ENCODE results near the gene ERF. TPM values are rescaled to one million over a fixed set of nuclear protein-coding genes. Genes with fewer than 3 reads are reported as not detected.

The ERF gene
- total and polyA plus RNA-seq, 4 experiments from 2014 or later, result 2.7 to 39.9 (median 21.1) TPM

- Histone ChIP-seq H3K4me1 (ENCODE audit: insufficient read depth, low read length) (peaks cover 31% of the 10 kb centered on the region), H3K27ac (ENCODE audit: low read depth, low read length) (no peak overlapping the region), H3K4me3 (ENCODE audit: low read length in 2 of 2) (no peak overlapping the region), H3K9me3 (ENCODE audit: control insufficient read depth in 1 of 2, low read length in 2 of 2) (no peaks in the 10 kb centered on the region), H3K27me3 (ENCODE audit: insufficient read depth, low read length) (no peaks in the 10 kb centered on the region), H3K36me3 (ENCODE audit: insufficient read depth, low read length) (peaks cover 43% of the 10 kb centered on the region)
- no peaks in the 10 kb centered on the region for H3K27me3 Mint-ChIP-seq
- intact Hi-C loops (cut with micrococcal nuclease), result no loop called here
- H3K9me3 Mint-ChIP-seq, result no peaks in the 10 kb centered on the region
- peak in 1 of 5 donors; percentile 17 for DNase-seq
- H3K4me1 Mint-ChIP-seq, result peaks cover 16 to 29% (median 22%) of the 10 kb centered on the region in 4 donors
- POLR2A ChIA-PET (ENCODE audit: partially characterized antibody), result interaction anchor here (1.3 kb wide), 1 partner anchor 18 kb away, joined by 3 read pairs; the partner anchor contains the start of gene CIC
- CTCF ChIA-PET (ENCODE audit: partially characterized antibody), result interaction anchor here (0.9 kb wide), 1 partner anchor 9 kb away, joined by 4 read pairs; no protein-coding TSS in a partner anchor
- no peak overlapping the region for H3K4me3 Mint-ChIP-seq
- H3K36me3 Mint-ChIP-seq, result peaks cover 6 to 42% of the 10 kb centered on the region in 2 donors
- no peak overlapping the region for H3K27ac Mint-ChIP-seq
Observed at GRCh38 chr19:42287827-42288107, 32.8 kb upstream of the ERF start.

GRCh38 chr19:42287017-42287826 is 32.3 kb upstream of the ERF start:
- H3K4me3 Mint-ChIP-seq, result peak overlapping the region in 1 of 8 donors; percentile 55

GRCh38 chr19:42286349-42287016 is 31.6 kb upstream of the ERF start:
- Histone ChIP-seq H3K27me3 (ENCODE audit: insufficient read depth, low read length) (no peaks in the 10 kb centered on the region), H3K4me1 (ENCODE audit: insufficient read depth, low read length) (peaks cover 37% of the 10 kb centered on the region), H3K27ac (ENCODE audit: low read depth, low read length) (peak overlapping the region; percentile 67), H3K36me3 (ENCODE audit: insufficient read depth, low read length) (peaks cover 39% of the 10 kb centered on the region), H3K4me3 (ENCODE audit: low read length in 2 of 2) (no peak overlapping the region), H3K9me3 (ENCODE audit: control insufficient read depth in 1 of 2, low read length in 2 of 2) (no peaks in the 10 kb centered on the region)
- Mint-ChIP-seq H3K4me1 (peaks cover 21 to 24% (median 22%) of the 10 kb centered on the region in 4 donors), H3K36me3 (peaks cover under 1 to 39% of the 10 kb centered on the region in 2 donors), H3K9me3 (no peaks in the 10 kb centered on the region), H3K27me3 (no peaks in the 10 kb centered on the region), H3K27ac (peak overlapping the region in 6 of 7 donors; percentile 84 to 94 (median 88)), H3K4me3 (peak overlapping the region in 2 of 8 donors; percentile 17 to 32)
- intact Hi-C loops (cut with micrococcal nuclease), result no loop called here
- peak in 1 of 5 donors; percentile 35 for DNase-seq
- POLR2A ChIA-PET (ENCODE audit: partially characterized antibody), result no interaction called here
- CTCF ChIA-PET (ENCODE audit: partially characterized antibody), result no interaction called here

More at GRCh38 chr19:42287017-42287826, 32.3 kb upstream of the ERF start:
- DNase-seq, result peak in 1 of 5 donors; percentile 33
- Mint-ChIP-seq H3K36me3 (peaks cover 6 to 44% of the 10 kb centered on the region in 2 donors), H3K4me1 (peaks cover 20 to 29% (median 24%) of the 10 kb centered on the region in 4 donors), H3K27ac (peak overlapping the region in 1 of 7 donors; percentile 10), H3K27me3 (no peaks in the 10 kb centered on the region), H3K9me3 (no peaks in the 10 kb centered on the region)
- H3K27ac ChIP-seq (ENCODE audit: low read depth, low read length), result no peak overlapping the region
- H3K27me3 ChIP-seq (ENCODE audit: insufficient read depth, low read length), result no peaks in the 10 kb centered on the region
- H3K4me1 ChIP-seq (ENCODE audit: insufficient read depth, low read length), result peaks cover 37% of the 10 kb centered on the region
- H3K4me3 ChIP-seq (ENCODE audit: low read length in 2 of 2), result no peak overlapping the region
- H3K9me3 ChIP-seq (ENCODE audit: control insufficient read depth in 1 of 2, low read length in 2 of 2), result no peaks in the 10 kb centered on the region
- peaks cover 43% of the 10 kb centered on the region for H3K36me3 ChIP-seq (ENCODE audit: insufficient read depth, low read length)
- intact Hi-C loops (cut with micrococcal nuclease), result no loop called here
- POLR2A ChIA-PET (ENCODE audit: partially characterized antibody), result interaction anchor here (1.3 kb wide), 1 partner anchor 18 kb away, joined by 3 read pairs; the partner anchor contains the start of gene CIC
- CTCF ChIA-PET (ENCODE audit: partially characterized antibody), result interaction anchor here (0.9 kb wide), 1 partner anchor 9 kb away, joined by 4 read pairs; no protein-coding TSS in a partner anchor

GRCh38 chr19:42285988-42286348 is 31.0 kb upstream of the ERF start:
- Histone ChIP-seq H3K4me3 (ENCODE audit: low read length in 2 of 2) (no peak overlapping the region), H3K9me3 (ENCODE audit: control insufficient read depth in 1 of 2, low read length in 2 of 2) (no peaks in the 10 kb centered on the region), H3K27ac (ENCODE audit: low read depth, low read length) (peak overlapping the region; percentile 67), H3K36me3 (ENCODE audit: insufficient read depth, low read length) (peaks cover 39% of the 10 kb centered on the region), H3K27me3 (ENCODE audit: insufficient read depth, low read length) (no peaks in the 10 kb centered on the region), H3K4me1 (ENCODE audit: insufficient read depth, low read length) (peaks cover 41% of the 10 kb centered on the region)
- H3K4me1 Mint-ChIP-seq, result peaks cover 18 to 26% (median 22%) of the 10 kb centered on the region in 4 donors
- H3K27ac Mint-ChIP-seq, result peak overlapping the region; percentile 81 to 94 (median 90)
- no peaks in the 10 kb centered on the region for H3K9me3 Mint-ChIP-seq
- POLR2A ChIA-PET (ENCODE audit: partially characterized antibody), result interaction anchor here (1.2 to 7.6 kb wide), 3 partner anchors 16 to 28 kb away, joined by 3 to 131 read pairs (median 13); partner anchors contain the start of genes CIC, PAFAH1B3 and PRR19
- intact Hi-C loops (cut with micrococcal nuclease), result loop anchor here (2.0 kb wide), 1 partner anchor 17 kb away; the partner anchor contains the start of genes PAFAH1B3 and PRR19
- H3K36me3 Mint-ChIP-seq, result peaks cover 0 to 35% of the 10 kb centered on the region in 2 donors
- H3K4me3 Mint-ChIP-seq, result peak overlapping the region in 4 of 8 donors; percentile 13 to 55 (median 21)
- DNase-seq, result no peak
- H3K27me3 Mint-ChIP-seq, result no peaks in the 10 kb centered on the region
- CTCF ChIA-PET (ENCODE audit: partially characterized antibody), result no interaction called here

- POLR2A ChIA-PET (ENCODE audit: partially characterized antibody), result interaction anchor here (0.9 to 9.3 kb wide), 7 partner anchors 11 to 104 kb away, joined by 3 to 139 read pairs (median 8); partner anchors contain the start of genes CIC, GSK3A, PAFAH1B3 and PRR19
- Histone ChIP-seq H3K36me3 (ENCODE audit: insufficient read depth, low read length) (peaks cover 37% of the 10 kb centered on the region), H3K27ac (ENCODE audit: low read depth, low read length) (peak overlapping the region; percentile 67), H3K27me3 (ENCODE audit: insufficient read depth, low read length) (no peaks in the 10 kb centered on the region), H3K4me3 (ENCODE audit: low read length in 2 of 2) (no peak overlapping the region), H3K9me3 (ENCODE audit: control insufficient read depth in 1 of 2, low read length in 2 of 2) (no peaks in the 10 kb centered on the region), H3K4me1 (ENCODE audit: insufficient read depth, low read length) (peaks cover 41% of the 10 kb centered on the region)
- Mint-ChIP-seq H3K4me3 (peak overlapping the region in 5 of 8 donors; percentile 8 to 96 (median 21)), H3K4me1 (peaks cover 18 to 26% (median 22%) of the 10 kb centered on the region in 4 donors), H3K36me3 (peaks cover 0 to 35% of the 10 kb centered on the region in 2 donors), H3K27ac (peak overlapping the region in 6 of 7 donors; percentile 84 to 94 (median 93)), H3K9me3 (no peaks in the 10 kb centered on the region), H3K27me3 (no peaks in the 10 kb centered on the region)
- CTCF ChIA-PET (ENCODE audit: partially characterized antibody), result interaction anchor here (1.5 kb wide), 1 partner anchor 42 kb away, joined by 5 read pairs; no protein-coding TSS in a partner anchor
- DNase-seq, result peak in 1 of 5 donors; percentile 43
- intact Hi-C loops (cut with micrococcal nuclease), result loop anchor here (2.0 kb wide), 1 partner anchor 17 kb away; the partner anchor contains the start of genes PAFAH1B3 and PRR19
Observed at GRCh38 chr19:42285541-42285941, 30.6 kb upstream of the ERF start.

- Mint-ChIP-seq H3K4me1 (peaks cover 19 to 26% (median 23%) of the 10 kb centered on the region in 4 donors), H3K27me3 (no peaks in the 10 kb centered on the region), H3K4me3 (peak overlapping the region; percentile 81 to 96 (median 92)), H3K36me3 (peaks cover 0 to 34% of the 10 kb centered on the region in 2 donors), H3K27ac (peak overlapping the region; percentile 86 to 96 (median 94)), H3K9me3 (no peaks in the 10 kb centered on the region)
- ChIA-PET POLR2A (ENCODE audit: partially characterized antibody) (interaction anchor here (0.6 to 9.3 kb wide), 15 partner anchors 12 to 162 kb away, joined by 3 to 139 read pairs (median 4); partner anchors contain the start of genes CIC, DEDD2, ERF and GSK3A), CTCF (ENCODE audit: partially characterized antibody) (interaction anchor here (1.5 kb wide), 1 partner anchor 41 kb away, joined by 5 read pairs; no protein-coding TSS in a partner anchor)
- Histone ChIP-seq H3K36me3 (ENCODE audit: insufficient read depth, low read length) (peaks cover 30% of the 10 kb centered on the region), H3K9me3 (ENCODE audit: control insufficient read depth in 1 of 2, low read length in 2 of 2) (no peaks in the 10 kb centered on the region), H3K4me1 (ENCODE audit: insufficient read depth, low read length) (peaks cover 41% of the 10 kb centered on the region), H3K27me3 (ENCODE audit: insufficient read depth, low read length) (no peaks in the 10 kb centered on the region), H3K27ac (ENCODE audit: low read depth, low read length) (peak overlapping the region; percentile 67), H3K4me3 (ENCODE audit: low read length in 2 of 2) (peak overlapping the region; percentile 63 to 69)
- intact Hi-C loops (cut with micrococcal nuclease), result loop anchor here (2.0 to 5.0 kb wide), 3 partner anchors 18 to 113 kb away; partner anchors contain the start of genes PAFAH1B3 and PRR19
- peak in 4 of 5 donors; percentile 31 to 49 (median 36) for DNase-seq
Observed at GRCh38 chr19:42284591-42285341, 29.8 kb upstream of the ERF start.
